ACHN (cell line): ENCODE data around the gene FBXW7.
"Not testable (repeated sequence)": the region's sequence is repeated elsewhere in the genome, so short reads cannot be mapped to it uniquely, and the experiment has no call there.

Experiments
- DNase-seq: peaks from one replicate; pipeline ENCODE4 v3.0.0-alpha.2; 2015
- in situ Hi-C: cut with HindIII; loops from 2 replicates; pipeline ENCODE4 v1.10.0; 2017; ENCODE audit warnings: low sequenced_read_pairs, low pct_ligation_motif_present, low pct_unique_long_range_greater_than_20kb

FBXW7 gene

DNA sequence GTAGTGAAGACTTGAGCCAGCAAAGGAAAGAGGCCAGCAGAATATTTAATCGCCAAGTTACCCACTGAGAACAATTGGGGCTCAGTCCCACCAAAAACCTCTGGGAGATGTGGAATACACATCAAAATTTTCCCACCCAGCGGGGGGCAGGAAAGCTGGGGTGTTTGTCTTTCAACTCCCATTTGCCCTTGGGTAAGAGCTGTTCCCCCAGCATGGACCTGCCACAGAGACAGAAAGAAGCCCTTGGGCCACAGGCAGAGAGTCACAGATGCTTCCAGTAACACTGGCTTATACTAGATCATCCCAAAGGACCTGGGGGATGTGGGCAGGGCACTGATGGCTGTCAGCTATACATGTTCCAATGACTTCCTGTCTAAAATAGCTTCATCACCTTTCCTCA, 18.9 kb upstream of the FBXW7 start:
- in situ Hi-C loops: no loop called here
- DNase-seq: no peak

DNA sequence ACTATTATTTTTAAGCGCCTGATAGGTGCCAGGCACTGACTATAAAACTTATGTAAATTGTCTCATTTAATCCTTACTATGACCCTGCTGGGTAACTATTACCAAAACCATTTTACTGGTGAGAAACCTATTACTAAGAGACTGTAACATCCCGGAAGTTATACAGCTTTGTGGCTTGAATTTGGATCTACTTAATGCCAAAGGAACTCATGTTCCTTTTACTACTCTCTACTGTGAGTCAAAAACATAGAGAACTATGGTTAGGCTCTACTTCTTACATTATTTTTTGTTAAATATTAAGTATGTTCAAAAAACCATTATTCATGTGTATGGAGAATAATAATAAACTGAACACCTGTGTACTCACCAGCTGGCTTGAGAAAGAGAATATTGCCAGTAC, 14.8 kb upstream of the FBXW7 start:
- in situ Hi-C loops, DNase-seq: not testable (repeated sequence)

DNA sequence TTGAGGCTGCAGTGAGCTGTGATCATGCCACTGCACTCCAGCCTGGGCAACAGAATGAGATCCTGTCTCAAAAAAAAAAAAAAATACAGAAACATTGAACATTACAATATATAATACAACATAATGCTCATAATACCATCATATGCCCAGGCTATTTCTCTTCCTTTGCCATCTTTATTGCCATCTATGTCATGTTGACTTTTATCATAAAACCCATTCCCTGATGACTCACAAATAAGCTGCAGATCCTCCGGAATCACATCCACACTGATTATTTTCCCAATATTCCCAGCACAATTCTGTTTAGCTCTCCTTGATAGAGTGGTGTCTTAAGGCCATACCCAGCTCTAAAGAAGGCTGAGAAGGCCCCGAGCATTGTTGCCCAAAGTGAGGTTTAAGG, 9.2 kb upstream of the FBXW7 start:
- in situ Hi-C loops: no loop called here
- DNase-seq: no peak

DNA sequence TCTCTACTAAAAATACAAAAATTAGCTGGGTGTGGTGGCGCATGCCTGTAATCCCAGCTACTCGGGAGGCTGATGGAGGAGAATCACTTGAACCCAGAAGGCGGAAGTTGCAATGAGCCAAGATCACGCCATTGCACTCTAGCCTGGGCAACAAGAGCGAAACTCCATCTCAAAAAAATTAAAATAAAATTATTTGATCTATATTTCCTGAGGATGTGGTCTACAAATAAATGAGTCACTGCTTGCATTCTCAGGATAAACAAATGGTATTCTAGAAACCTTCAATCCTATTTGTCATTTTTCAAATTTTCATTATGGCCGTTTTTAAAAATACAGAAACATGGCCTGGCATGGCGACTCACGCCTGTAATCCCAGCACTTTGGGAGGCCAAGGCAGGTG, 8.6 kb upstream of the FBXW7 start:
- in situ Hi-C loops, DNase-seq: not testable (repeated sequence)

DNA sequence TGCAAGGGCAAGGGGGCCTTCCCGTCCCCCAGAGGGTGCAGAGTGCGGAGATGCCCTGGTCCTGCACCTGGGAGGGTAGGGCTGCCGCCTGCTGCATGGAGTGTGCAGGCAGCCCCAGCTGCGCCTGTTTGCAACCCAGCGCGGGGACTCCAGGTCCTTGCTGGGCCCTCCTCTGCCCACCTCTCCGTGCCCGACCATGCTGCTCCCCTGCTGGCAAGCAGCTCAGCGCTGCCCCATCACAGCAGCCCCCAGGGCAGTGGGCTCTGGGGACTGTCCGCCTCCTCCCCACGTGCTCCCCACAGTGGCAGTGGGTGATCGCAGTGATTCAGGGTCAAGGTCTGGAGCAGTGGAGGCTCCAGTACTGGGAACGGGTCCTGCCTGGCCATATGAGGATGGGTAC, 5.0 kb upstream of the FBXW7 start:
- in situ Hi-C loops: no loop called here
- DNase-seq: no peak

DNA sequence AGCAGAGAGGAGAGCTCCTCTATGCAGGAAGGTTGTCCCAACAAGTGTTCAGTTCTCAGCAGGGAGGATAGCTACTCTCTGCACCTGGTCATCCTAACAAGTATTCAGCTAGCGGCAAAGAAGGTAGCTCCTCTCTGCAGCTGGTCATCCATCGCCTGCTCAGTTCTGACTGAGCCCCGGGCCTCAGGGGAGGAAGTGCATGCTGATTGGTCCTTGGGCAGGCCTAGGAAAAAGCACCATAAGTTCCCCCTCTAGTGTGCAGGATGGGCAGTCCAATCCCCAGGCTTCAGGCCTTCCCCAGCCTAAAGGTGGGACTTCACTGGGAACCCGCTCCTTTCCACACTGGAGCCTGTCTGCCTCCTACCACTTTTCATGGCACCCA, 4.4 kb upstream of the FBXW7 start:
- in situ Hi-C loops: no loop called here
- DNase-seq: no peak

DNA sequence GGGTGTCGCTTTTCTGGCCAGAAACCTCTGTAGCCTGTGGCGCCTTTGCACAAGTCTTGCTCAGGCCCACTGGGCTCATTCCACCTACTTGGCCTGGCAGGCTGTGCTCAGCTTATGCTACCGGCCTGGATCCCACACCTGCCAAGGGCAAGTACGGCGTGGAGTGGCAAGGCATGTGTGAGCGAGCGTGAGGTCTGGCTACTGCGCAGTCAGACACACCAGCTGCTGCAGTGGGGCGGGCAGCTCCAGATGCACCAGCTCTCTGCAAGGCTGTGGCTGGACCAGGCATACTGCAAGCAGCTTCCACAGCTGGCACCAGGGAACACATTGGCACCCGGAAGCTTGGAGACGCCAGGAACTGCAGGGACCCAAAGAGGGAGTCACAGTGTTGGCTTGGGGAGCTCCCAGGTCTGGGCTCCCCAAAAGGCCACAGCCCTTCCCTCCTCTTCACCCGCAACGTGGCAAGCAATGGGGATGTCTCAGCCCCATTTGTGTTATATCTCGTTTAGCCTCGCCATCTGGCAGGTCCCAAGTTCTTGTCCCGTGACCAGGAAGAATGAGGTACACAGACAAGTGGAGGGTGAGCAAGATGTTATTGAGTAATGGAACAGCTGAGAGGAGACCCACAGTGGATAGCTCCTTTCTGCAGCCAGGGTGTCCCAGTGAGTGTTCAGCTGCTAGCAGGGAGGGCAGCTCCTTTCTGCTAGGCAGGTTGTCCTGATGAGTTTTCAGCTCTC, 3.8 kb upstream of the FBXW7 start:
- in situ Hi-C loops: no loop called here
- no peak for DNase-seq

DNA sequence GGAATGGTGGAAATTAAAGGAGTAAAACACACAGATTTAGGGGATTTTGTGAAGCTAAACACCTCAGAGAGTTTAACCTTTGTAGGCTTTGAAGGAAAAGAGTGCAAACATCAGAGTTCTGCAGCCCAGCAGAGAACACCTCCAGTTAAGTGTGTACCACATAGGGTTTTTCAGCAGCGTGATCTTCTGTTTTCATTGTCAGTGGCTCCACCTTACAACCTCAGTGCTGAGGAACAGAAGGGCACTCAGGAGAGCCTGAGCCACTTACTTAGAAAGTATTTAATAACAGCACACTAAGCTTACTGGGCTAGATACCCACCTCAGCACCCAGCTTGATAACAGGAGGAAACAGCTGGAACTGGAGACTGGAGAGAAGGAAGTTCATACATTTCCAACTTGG, 2.0 kb upstream of the FBXW7 start:
- in situ Hi-C loops: no loop called here
- DNase-seq: no peak

DNA sequence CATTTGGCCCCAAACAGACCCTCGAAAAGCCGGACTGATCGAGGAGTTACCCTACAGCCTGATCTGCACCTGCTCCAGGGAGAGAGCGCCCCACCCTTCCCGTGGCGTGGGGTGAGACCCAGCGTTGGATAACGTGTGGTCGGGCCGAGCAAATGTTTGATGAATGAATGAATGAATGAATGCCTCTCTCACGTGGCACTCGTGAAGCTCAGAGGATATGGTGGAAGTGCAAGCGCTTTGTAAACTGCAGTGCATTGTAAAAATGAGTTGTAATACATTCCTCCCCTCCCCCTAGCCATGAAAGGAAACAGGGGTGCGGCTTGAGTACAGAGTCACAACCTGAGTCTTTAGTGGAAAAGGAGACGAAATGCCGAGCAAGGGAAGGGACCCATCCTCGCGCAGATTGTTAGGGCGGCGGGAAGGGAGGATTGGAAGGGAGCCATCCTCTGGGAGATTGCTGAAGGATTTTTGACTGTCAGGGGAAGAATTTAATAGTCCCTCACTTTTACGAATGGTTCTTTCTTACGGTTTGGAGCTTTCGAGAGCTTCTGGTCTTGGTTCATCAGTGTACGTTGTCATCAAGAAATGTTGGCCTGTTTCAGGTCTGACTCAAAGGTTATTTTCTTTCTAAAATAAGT, 772 bp upstream of the FBXW7 start:
- DNase-seq: peak; percentile 67
- in situ Hi-C loops: no loop called here

DNA sequence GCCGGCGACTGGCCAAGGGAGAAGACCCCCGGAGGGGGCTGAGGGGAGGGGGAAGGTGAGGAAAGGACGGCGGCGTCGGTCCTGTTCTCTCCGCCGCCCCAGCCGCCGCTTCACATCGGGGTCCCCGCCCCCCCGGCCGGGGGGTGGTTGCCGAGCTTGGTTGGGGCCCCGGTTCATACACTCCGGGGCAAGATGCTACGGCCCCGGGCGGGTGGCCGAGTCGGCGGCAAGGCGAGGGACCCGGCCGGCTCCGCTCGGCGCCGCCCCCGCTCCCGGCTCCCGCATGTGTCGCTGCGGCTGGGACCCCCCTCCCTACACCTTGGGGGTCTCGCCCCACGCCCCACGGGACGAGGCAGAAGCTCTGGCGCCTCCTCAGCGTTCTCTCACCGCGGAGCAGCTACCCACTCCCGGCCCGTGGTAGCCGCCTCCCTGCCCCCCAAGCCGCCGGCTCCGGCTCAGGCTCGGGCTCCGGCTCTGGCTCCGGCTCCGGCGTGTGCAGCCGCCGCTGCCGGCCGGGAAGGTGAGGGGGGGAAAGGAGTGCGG, 461 bp downstream of the FBXW7 start:
- in situ Hi-C loops: no loop called here
- no peak for DNase-seq

DNA sequence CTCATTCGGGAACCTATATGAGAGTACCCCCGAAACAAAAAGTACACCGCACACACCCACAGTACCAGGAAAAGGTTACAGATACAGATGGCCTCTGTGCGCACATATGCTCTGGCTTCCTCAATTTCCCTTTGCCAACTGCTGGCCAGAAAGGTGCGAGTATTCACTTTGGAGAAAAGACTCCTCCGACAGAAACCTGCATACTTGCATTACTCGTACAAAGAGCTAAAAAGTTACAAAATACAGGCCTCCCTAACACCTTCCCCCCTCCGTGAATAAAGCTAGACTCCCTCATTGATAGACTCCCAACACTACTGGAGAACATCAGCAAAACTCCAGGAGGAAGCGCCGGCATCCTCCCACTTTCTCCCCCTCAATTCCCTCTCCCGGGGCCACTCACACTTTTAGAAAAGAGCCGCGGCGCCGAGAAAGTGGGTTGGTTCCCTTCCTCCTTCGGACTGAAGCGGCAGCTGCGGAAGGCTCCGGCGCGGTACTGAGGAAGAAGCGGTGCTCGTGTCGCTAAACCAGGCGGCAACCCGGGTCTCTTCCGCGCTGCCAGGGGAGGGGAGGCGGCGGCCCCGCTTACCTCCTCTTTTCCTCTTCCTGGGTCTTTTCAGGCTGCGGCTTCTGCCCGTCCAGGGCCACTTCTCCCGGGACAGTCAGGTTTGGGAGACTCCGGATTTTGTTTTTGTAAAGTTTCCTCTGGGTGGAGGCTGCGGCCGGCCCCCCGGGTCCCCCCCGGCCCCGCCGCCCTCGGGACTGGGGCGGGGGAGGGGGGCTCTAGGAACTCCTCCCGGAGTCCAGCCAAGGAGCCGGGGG, 1.1 kb downstream of the FBXW7 start:
- DNase-seq: peak; percentile 43

DNA sequence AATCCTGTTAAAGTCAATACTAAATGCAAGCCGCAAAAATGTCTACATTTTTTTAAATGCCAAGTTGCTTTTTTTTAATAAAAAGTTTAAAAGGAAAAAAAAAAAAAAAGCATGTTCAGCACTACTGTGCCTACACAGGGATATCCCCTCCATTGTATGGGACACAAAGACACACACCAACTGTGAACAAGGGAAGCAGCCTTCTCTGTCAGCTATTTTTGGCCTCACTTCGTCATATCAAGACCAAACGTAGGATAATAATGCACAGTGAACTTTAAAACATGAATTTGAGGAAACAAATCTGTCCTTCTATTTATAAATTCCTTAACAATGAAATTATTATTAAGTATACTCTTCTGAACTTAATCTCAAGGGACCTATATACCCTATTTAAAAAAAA, 4.4 kb downstream of the FBXW7 start:
- in situ Hi-C loops: no loop called here

More for the DNA sequence above, 1.1 kb downstream of the FBXW7 start:
- in situ Hi-C loops: no loop called here

DNA sequence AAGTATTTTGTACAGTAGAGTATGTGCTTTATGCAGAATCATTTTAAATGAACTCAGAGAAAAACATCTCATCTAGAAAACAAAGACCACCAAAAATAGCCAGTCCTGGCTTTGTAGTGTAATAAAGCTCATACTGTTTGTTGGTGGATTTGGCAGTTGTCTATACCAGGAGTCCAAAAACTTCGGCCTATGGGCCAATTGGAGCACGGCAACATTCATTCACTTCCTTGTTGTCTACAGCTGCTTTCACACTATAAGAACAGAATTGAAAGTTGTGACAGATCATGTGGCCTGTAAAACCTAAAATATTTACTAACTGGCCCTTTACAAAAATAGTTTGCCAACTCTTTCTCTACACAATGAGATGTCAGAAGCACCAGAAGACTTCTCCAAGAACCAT, 5.3 kb downstream of the FBXW7 start:
- in situ Hi-C loops: no loop called here
- no peak for DNase-seq

More for the DNA sequence above, 4.4 kb downstream of the FBXW7 start:
- DNase-seq: no peak

DNA sequence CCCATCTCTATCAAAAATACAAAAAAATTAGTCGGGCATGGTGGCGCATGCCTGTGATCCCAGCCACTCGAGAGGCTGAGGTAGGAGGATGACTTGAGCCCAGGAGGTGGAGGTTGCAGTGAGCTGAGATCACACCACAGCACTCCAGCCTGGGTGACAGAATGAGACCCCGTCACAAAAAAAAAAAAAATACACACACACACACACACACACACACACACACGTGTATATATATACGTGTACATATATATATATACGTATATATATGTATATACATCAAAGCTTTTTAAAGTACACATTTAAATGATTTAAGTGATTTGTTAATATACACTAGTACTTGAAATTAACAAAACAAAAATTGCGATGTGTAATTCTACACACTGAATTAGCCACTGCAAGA, 6.0 kb downstream of the FBXW7 start:
- in situ Hi-C loops: no loop called here
- no peak for DNase-seq

DNA sequence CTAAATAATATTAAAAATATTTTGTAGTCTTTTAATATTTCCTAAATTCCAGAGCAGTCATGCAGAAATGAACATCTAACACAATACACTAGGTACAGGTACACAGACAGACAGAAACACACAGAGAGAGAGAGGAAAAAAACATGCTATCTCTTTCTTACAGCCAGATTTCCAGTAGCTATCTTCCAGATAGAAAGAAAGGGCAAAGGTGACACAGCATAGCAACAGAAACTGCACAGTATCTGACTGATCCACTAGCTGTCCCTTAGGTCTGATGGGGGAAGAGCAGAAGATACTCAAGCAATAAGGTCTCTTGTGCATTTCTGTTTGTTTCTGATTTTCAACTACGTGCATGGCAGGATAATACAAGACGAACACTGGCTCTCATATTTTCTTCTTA, 7.8 kb downstream of the FBXW7 start:
- no peak for DNase-seq
- in situ Hi-C loops: no loop called here

DNA sequence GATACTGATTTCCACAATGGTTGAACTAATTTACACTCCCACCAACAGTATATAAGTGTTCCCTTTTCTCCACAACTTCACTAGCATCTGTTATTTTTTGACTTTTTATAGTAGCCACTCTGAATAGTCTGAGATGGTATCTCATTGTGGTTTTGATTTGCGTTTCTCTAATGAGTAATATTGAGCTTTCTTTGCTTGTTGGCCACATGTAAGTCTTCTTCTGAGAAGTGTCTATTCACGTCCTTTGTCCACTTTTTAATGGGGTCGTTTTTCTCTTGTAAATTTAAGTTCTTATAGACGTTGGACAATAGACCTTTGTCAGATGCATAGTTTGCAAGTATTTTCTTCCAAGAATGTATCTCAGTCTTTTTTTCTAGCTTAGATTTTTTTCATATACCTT, 10.0 kb downstream of the FBXW7 start:
- in situ Hi-C loops: no loop called here
- DNase-seq: no peak

DNA sequence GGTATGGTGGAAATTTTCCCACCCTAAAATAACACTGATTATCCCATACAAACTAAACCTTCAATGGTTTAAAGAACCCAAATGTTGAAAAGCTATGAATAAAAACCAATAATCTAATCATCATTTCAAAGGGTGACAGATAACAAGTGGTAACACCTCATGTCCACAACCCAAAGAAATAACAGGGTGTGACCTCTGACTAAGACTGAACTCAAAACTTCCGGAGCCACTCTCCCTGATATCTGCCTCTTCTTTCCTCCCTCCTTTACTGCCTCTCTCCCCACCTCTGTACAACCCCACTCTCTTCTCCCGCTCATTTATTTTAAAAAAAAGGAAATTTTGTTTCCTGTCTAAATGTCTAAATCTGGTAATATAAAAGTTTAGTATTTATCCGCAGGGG, 11.5 kb downstream of the FBXW7 start:
- in situ Hi-C loops: no loop called here
- DNase-seq: no peak

DNA sequence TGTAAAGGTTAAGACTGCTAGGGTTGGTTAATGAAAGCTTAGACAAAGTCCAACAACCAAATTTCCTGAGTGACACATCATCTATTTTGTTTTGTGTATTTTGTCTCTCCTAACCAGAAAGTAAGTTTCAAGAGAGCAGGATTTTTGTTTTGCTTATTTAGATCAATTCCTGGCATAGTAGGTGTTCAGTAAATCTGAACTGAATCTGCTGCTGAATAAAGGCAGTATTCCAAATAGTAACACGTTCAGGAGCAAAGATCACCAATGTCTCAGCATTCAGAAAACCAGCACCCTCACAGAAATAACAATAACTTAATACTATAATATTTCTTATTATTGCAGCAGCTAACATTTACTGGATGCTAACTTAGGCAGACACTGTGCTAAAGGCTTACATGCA, 12.2 kb downstream of the FBXW7 start:
- DNase-seq: no peak
- in situ Hi-C loops: no loop called here

DNA sequence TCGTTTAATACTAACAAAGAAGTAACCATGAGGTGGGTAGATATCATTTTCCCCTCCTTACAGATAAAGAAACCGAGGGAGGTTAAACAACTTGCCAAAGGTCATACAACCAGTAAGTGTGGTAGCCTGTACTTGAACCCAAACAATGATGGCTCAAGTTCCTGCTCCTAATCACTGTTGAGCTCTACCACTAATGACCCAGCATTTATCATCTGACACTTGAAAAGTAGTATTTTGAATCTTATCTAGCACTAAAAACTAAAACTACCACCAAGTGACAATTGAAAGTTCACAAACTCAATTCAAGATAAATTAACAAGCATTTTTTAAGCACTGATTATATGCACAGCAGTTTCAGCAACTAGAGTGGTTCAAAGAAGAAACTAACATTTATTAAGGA, 13.1 kb downstream of the FBXW7 start:
- in situ Hi-C loops: no loop called here
- no peak for DNase-seq
